H1 (cell line): Measurements from ENCODE around the gene HHAT. TPM values are rescaled to one million over a fixed set of nuclear protein-coding genes. Genes with fewer than 3 reads are reported as not detected.

Experiments
- EGR1 ChIP-seq: IDR thresholded peaks from 2 replicates; pipeline ENCODE4 v1.6.1; 2011; ENCODE audit warnings: low read depth, low read length, borderline replicate concordance
- KDM5A ChIP-seq: fragments of 200-600 bp; IDR thresholded peaks from 2 replicates; pipeline ENCODE4 v1.7.1; 2012; ENCODE audit warnings: mild to moderate bottlenecking, low read length, inconsistent platforms, mixed read lengths
- polyA plus RNA-seq, 7 experiments: library from polyadenylated mRNA; depleted of rRNA in 3 of 7; stranded (reverse) in 5 of 7; unstranded in 2 of 7; fragments of >200 nt in 5 of 7; fragments of 200-250 nt in 2 of 7; gene quantifications; 1 replicate in 5 of 7; 2 replicates in 1 of 7; 4 replicates in 1 of 7; pipeline versions ENCODE4 v1.2.1 to v1.2.3, GENCODE V29; 2011 to 2013; ENCODE audit warnings: missing spikeins in 2 of 7, mixed read lengths in 2 of 7
- total RNA-seq: library from RNA; stranded (reverse); fragmentation: NEBNext Ultra II Directional; extraction: Animal tissue kit (Norgen Biotek cat#: 25700); gene quantifications from 2 replicates; pipeline ENCODE4 v1.2.1, GENCODE V29; 2021
- TF ChIP-seq, protein P1 (sequence below): IDR thresholded peaks from 2 replicates; pipeline ENCODE4 v1.6.1; 2011; ENCODE audit warnings: low read depth, mild to moderate bottlenecking, low read length; ENCODE audit not compliant: insufficient read depth

The HHAT gene
- total and polyA plus RNA-seq, 2 of the 8 experiments (the other 6 are each of a cell fraction or from before 2014, with no cell fraction given) = 0.15 to 0.51 TPM

GRCh38 chr1:210607361-210607760 is 278.7 kb downstream of the HHAT start (continued):
- TF ChIP-seq EGR1 = no peak
- TF ChIP-seq KDM5A = no peak
- TF ChIP-seq, protein P1, sequence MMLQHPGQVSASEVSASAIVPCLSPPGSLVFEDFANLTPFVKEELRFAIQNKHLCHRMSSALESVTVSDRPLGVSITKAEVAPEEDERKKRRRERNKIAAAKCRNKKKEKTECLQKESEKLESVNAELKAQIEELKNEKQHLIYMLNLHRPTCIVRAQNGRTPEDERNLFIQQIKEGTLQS = no peak
